HS-27A (cell line): ENCODE data around the gene PDE9A.
"Not testable (repeated sequence)": the region's sequence is repeated elsewhere in the genome, so short reads cannot be mapped to it uniquely, and the experiment has no call there.

Source experiments
- DNase-seq: peaks from one replicate; pipeline ENCODE4 v3.0.0-alpha.2; 2012; ENCODE audit warnings: low read depth, missing footprints

The PDE9A gene

GRCh38 chr21:42690586-42690985 lies 37.2 kb downstream of the PDE9A start:
- DNase-seq = no peak

- DNase-seq = no peak
These were observed 38.6 kb downstream of the PDE9A start for GRCh38 chr21:42691901-42692559.

GRCh38 chr21:42692688-42693087 lies 39.3 kb downstream of the PDE9A start:
- DNase-seq = no peak

GRCh38 chr21:42694751-42695696 lies 41.6 kb downstream of the PDE9A start:
- DNase-seq = no peak

GRCh38 chr21:42695697-42696380 lies 42.4 kb downstream of the PDE9A start:
- DNase-seq = no peak

- DNase-seq = no peak
These were observed 43.1 kb downstream of the PDE9A start for GRCh38 chr21:42696501-42697040.

GRCh38 chr21:42698733-42699132 lies 45.3 kb downstream of the PDE9A start:
- DNase-seq = no peak

GRCh38 chr21:42699196-42699595 lies 45.8 kb downstream of the PDE9A start:
- DNase-seq = no peak

GRCh38 chr21:42701706-42702456 lies 48.5 kb downstream of the PDE9A start:
- no peak for DNase-seq

GRCh38 chr21:42702720-42703119 lies 49.3 kb downstream of the PDE9A start:
- DNase-seq = no peak

GRCh38 chr21:42703136-42703908 lies 49.9 kb downstream of the PDE9A start:
- DNase-seq = no peak

GRCh38 chr21:42703965-42704364 lies 50.5 kb downstream of the PDE9A start:
- DNase-seq = no peak

- no peak for DNase-seq
These were observed 51.4 kb downstream of the PDE9A start for GRCh38 chr21:42704861-42705260.

- no peak for DNase-seq
These were observed 51.9 kb downstream of the PDE9A start for GRCh38 chr21:42705346-42705745.

GRCh38 chr21:42705746-42706374 lies 52.4 kb downstream of the PDE9A start:
- no peak for DNase-seq

- no peak for DNase-seq
These were observed 53.3 kb downstream of the PDE9A start for GRCh38 chr21:42706765-42707164.

- no peak for DNase-seq
These were observed 53.9 kb downstream of the PDE9A start for GRCh38 chr21:42707207-42707830.

GRCh38 chr21:42708107-42708506 lies 54.7 kb downstream of the PDE9A start:
- no peak for DNase-seq

GRCh38 chr21:42708916-42709315 lies 55.5 kb downstream of the PDE9A start:
- not testable (repeated sequence) for DNase-seq

- DNase-seq = no peak
These were observed 58.2 kb downstream of the PDE9A start for GRCh38 chr21:42711667-42712066.
